ENCODE data around the gene G6PC3.
"Not testable (repeated sequence)": the region's sequence is repeated elsewhere in the genome, so short reads cannot be mapped to it uniquely, and the experiment has no call there.

- TF ChIP-seq RAD21 (conservative IDR thresholded peaks at IDR 0.05 in 1 of 2, IDR thresholded peaks at IDR 0.05 in 1 of 2); CHD4 (IDR thresholded peaks at IDR 0.05; ENCODE audit: borderline replicate concordance); CTCF (IDR thresholded peaks at IDR 0.05); CEBPB (IDR thresholded peaks at IDR 0.05); JUN (IDR thresholded peaks at IDR 0.05); RNF2 (IDR thresholded peaks at IDR 0.05; ENCODE audit: borderline replicate concordance, low read depth); EHMT2 (IDR thresholded peaks at IDR 0.05; ENCODE audit: low read depth); SREBF2 (IDR thresholded peaks at IDR 0.05); MAX (IDR thresholded peaks at IDR 0.05); POLR2A (IDR thresholded peaks at IDR 0.05; ENCODE audit: low read length); REST (IDR thresholded peaks at IDR 0.05); KDM5A (IDR thresholded peaks at IDR 0.05); SMC3 (IDR thresholded peaks at IDR 0.05): not testable (repeated sequence)
Observed at GRCh38 chr17:44021227-44021626, 49.3 kb upstream of the G6PC3 start.

All from A549 (cell line).